Dedifferentiated amniotic fluid mesenchymal stem cell (primary cell): Measurements from ENCODE around the gene ANGPTL4.
A peak's percentile ranks its signal among the peaks of the same experiment; 100 is the strongest.
"Not testable (repeated sequence)": the region's sequence is repeated elsewhere in the genome, so short reads cannot be mapped to it uniquely, and the experiment has no call there.

ENCODE experiments used
- DNase-seq: peaks from one replicate; pipeline ENCODE4 v3.0.0-alpha.2; 2016; ENCODE audit errors: extremely low spot score

The ANGPTL4 gene, protein sequence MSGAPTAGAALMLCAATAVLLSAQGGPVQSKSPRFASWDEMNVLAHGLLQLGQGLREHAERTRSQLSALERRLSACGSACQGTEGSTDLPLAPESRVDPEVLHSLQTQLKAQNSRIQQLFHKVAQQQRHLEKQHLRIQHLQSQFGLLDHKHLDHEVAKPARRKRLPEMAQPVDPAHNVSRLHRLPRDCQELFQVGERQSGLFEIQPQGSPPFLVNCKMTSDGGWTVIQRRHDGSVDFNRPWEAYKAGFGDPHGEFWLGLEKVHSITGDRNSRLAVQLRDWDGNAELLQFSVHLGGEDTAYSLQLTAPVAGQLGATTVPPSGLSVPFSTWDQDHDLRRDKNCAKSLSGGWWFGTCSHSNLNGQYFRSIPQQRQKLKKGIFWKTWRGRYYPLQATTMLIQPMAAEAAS

GRCh38 chr19:8363803-8364771 is at the start of gene ANGPTL4:
Gene ANGPTL4 (plus strand): TSS chr19:8364155. CDS start chr19:8364322, 167 bp downstream.
- DNase-seq, result peak; percentile 63

GRCh38 chr19:8314981-8315640 is 48.8 kb upstream of the ANGPTL4 start:
- not testable (repeated sequence) for DNase-seq

DNA sequence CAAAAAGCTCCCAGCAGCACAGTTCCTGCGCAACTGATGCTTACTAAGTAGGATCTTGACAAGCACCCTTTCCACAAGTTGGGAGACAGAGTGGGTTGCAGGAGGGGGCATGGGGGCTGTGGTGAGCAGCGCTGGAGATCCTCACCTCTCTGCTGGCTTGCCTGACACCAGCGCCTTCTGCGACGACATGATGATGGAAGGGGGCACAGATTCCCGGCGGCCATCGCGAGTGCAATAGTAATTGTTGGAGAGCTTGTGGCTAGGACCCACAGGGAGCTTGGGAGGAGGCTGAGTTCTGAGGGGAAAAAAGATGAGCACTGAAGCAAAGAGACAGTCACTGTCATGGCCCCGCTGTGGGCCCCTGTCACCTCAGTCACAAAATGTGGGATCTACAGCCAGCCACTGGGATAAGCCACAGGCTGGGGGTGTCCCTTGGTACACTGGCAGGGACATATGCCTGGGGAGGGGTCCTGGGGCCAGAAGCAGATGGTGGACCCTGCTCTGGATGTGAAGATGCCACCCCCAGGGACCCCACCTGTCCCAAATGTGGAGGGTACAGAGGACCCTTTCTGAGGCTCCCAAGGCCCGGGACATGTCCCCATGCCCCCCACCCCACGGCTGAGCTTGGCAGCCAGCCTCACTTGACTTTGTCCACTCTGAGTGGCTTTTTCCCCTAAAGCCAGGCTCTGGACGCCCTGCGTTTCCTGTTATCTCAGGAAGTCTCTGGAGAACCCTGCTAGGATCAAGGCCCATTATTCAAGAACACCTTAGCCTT is 47.4 kb upstream of the ANGPTL4 start:
- no peak for DNase-seq

DNA sequence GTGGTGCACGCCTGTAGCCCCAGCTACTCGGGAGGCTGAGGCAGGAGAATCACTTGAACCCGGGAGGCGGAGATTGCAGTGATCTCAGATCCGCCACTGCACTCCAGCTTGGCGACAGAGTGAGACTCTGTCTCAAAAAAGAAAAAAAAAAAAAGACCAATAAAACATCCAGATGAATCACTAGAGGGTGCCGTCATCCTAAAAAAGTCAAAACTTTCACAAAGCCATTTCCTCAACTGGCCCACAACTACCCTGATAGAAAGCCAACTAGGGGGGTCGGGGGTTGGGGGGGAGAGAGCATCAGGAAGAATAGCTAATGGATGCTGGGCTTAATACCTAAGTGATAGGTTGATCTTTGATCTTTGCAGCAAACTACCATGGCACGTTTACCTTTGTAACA is 45.1 kb upstream of the ANGPTL4 start:
- not testable (repeated sequence) for DNase-seq

- DNase-seq, result no peak
Measured at GRCh38 chr19:8319807-8320520, 44.0 kb upstream of the ANGPTL4 start.

DNA sequence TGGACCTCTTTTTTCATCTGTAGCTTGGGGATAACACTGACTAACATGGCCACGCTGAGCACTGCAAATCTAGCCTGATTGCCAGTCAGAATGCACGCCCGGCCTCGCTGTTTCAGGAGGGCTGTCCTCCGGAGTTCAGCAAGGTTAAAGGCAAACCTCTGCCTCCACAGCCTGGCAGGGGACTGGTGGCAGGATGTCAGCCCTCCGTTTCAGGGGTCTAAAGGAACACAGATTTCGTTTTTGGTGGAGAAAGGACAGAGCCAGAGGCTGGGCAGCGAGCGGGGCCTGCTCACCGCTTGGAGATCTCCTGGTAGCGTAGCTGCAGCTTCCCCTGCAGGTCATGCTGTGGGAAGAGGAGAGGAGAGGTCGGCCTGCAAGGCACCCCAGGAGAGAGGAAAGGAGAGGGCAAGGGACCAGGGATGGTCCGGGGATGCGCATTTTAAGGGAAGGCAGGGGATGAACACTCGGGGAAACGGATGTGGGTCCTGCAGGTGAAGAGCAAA is 43.3 kb upstream of the ANGPTL4 start:
- no peak for DNase-seq

DNA sequence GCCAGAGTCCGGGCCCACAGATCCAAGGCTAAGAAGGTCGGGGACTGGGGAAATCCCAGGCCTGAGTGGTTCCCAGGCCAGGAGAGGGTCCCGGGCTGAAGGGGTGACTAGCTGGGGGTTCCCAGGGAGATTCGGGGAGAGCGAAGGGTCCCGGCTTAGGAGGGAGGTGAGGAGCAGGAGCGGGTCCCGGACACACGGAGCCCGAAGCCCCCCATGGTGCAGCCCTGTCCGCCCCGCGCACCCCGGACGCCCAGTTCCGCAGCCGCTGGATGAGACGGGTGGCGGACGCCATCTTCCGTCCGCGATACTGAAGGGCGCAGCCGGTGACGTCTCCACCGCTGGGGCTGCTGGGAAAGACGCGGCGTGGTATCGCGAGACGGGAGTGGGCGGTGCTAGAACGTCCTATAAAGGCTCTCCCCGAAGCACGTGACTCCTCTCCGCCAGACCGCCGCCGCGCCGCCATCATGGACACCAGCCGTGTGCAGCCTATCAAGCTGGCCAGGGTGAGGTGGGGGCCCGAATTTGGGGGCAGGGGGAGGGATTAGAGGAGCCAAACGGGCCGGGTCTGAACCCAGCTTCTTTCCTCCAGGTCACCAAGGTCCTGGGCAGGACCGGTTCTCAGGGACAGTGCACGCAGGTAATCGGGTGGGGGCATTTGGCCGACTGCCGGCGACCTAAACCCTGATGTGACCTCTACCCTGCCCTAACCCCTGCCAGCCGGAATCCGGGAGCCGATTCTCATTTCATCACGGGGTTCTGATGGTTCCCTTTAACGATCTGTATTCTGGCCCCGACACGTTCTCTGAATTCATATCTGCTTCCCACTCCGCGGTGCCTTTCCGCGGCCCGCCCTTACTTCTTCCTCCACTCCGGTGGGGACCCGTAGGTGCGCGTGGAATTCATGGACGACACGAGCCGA is 42.6 kb upstream of the ANGPTL4 start, which contains the start of the genes NDUFA7 and RPS28:
Gene NDUFA7, minus strand, starts transcription at position 309 of the 919 bp plus-strand sequence. Its CDS starts 17 bp downstream, at position 292.
Gene RPS28, plus strand, starts transcription at position 430 of the 919 bp plus-strand sequence. Its CDS starts 35 bp downstream, at position 465.
- DNase-seq, result peak; percentile 96

- no peak for DNase-seq
Measured at GRCh38 chr19:8321986-8322637, 41.8 kb upstream of the ANGPTL4 start.

DNA sequence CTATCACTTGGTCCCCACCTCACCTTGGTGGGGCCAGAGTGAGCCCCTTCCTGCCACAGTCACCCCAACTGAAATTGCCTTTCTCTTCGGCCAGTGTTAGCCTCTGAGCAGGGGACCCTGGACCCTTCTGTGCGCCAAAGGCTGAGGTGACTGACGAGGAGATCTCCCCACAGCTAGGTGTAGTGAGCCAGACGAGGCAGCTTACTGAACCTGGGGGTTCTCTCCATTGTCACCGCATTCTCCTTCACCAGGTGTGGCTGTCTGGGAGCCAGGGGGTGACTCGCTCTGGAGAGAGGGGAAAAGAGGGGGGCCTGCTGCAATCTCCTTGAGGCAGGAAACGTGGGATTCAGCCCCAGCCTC is 41.3 kb upstream of the ANGPTL4 start:
- no peak for DNase-seq

DNA sequence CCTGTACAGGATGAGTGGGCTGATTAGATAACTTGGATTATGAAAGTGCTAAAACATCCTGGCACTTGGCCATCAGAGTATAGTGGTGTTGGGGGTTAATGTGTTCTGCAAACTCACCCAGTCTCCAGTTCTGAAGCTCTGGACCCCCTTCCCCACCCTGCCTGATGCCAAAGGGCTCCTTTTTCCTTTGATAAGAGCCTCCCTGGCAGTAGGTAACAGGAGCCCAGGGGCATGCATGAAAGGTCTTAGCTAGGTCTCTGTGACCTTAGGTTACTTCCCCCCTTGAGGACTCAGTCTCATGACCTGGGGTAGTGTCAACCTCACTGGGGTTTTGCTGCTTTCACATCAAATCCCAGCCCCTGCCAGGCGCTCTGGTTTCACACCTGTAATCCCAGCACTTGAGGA is 40.2 kb upstream of the ANGPTL4 start:
- DNase-seq, result no peak

GRCh38 chr19:8324186-8325050 is 39.5 kb upstream of the ANGPTL4 start:
- no peak for DNase-seq

- no peak for DNase-seq
Measured at GRCh38 chr19:8325454-8325853, 38.5 kb upstream of the ANGPTL4 start.

DNA sequence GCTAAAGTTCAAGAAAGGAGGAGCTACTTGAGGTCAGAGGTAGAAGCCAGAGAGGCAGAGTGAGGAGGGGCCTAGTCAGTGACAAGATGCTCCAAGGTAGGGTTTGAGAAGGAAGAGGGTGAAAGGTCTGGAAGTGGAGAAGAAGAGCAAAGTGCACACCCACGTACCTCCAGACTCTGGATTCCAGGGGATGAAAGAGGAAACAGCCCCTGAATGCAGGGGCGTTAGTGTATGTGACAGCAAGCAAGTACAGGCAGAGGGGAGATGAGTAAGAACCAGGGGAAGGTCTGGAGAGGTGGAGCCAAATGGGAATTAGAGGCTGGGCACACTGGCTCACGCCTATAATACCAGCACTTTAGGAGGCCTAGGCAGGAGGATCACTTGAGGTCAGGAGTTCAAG is 34.0 kb upstream of the ANGPTL4 start:
- no peak for DNase-seq

- peak; percentile 11 for DNase-seq
Measured at GRCh38 chr19:8331263-8331845, 32.6 kb upstream of the ANGPTL4 start.

GRCh38 chr19:8332976-8333766 is 30.8 kb upstream of the ANGPTL4 start:
- peak; percentile 9 for DNase-seq

DNA sequence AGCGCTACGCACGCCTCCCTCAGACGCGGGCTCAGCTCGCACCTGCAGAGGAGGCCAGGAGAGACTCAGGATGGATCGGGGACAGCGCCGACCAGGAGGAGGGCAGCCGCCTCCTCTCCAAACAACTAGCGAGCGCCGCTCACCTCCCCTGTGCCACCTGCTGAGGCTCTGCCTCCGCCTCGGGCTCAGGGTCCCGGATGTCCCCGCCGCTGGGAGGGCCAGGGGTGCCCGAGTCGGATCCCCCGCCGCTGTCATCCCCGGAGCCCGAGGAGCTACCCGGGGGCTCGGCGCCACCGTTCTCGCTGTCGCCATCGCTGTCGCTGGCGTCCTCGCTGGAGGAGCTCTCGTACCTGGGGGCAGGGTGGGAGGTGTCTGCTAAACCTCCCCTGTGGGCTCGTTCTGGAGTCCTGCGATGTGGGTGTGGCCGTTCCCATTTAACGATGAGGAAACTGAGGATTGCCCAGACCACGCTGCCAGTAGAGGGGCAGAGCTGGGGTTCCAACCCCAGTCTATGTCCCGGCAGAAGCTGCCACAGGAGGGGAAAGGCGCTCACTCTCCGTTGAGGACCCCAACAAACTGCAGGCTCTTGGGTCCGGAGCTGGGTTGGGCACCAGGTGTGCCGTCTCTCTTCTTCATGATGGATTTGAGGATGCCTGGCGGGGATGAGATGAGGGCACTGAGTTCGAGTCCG is 30.0 kb upstream of the ANGPTL4 start:
- no peak for DNase-seq
